K562 (cell line): ENCODE data around the gene LRRC1. TPM values are rescaled to one million over a fixed set of nuclear protein-coding genes. Genes with fewer than 3 reads are reported as not detected.

Experiments
- MTF1 ChIP-seq: fragments of 250-450 bp; sonication (Bioruptor Pico); IDR thresholded peaks from 2 replicates; pipeline ENCODE4 v1.9.0; 2021; ENCODE audit warnings: moderate library complexity, mild to moderate bottlenecking, inconsistent platforms, borderline replicate concordance
- NFE2L1 ChIP-seq: fragments of 450-650 bp; IDR thresholded peaks from 2 replicates; pipeline ENCODE4 v1.6.1; 2016; ENCODE audit warnings: missing genetic modification characterization, low read depth, mild to moderate bottlenecking, missing compliant biosample characterization, moderate library complexity, borderline replicate concordance
- POLR2AphosphoS2 ChIP-seq: IDR thresholded peaks from 2 replicates; pipeline ENCODE4 v1.6.1; 2012; ENCODE audit warnings: low read length, improper control_type of control experiment
- SLC30A9 ChIP-seq: fragments of 250-450 bp; sonication (Bioruptor Pico); IDR thresholded peaks from 2 replicates; pipeline ENCODE4 v1.8.0; 2022; ENCODE audit warnings: mild to moderate bottlenecking, moderate library complexity
- SREBF1 ChIP-seq: fragments of 150-350 bp; IDR thresholded peaks from 2 replicates; pipeline ENCODE4 v1.6.1; 2014; ENCODE audit warnings: antibody characterized with exemption, low read depth, low read length, borderline replicate concordance
- TAF15 ChIP-seq: fragments of 200-400 bp; formaldehyde crosslinking; IDR thresholded peaks from 2 replicates; pipeline ENCODE4 v1.6.1; 2017; ENCODE audit warnings: mild to moderate bottlenecking, low read depth, low read length, moderate library complexity
- TSC22D4 ChIP-seq: fragments of 450-650 bp; IDR thresholded peaks from 2 replicates; pipeline ENCODE4 v1.6.1; 2016; ENCODE audit warnings: missing genetic modification characterization, missing biosample characterization, control low read depth
- ZFP1 ChIP-seq: fragments of 450-650 bp; formaldehyde crosslinking; IDR thresholded peaks from 2 replicates; pipeline ENCODE4 v1.4.0; 2020; ENCODE audit warnings: mild to moderate bottlenecking, mixed read lengths
- polyA plus RNA-seq, 8 experiments: library from polyadenylated mRNA; depleted of rRNA in 4 of 8; stranded (reverse) in 5 of 8; unstranded in 3 of 8; fragments of >200 nt; fragmentation: Nextera tagmentation in 2 of 8; fragmentation: Illumina TruSeq in 1 of 8; extraction: Ambion mirVana in 2 of 8; extraction: Trizol in 1 of 8; gene quantifications; 2 replicates each; pipeline versions ENCODE4 v1.2.1 to v1.2.3, GENCODE V29; 2011 to 2014; ENCODE audit warnings: inconsistent platforms in 1 of 8, missing spikeins in 1 of 8
- total RNA-seq, 7 experiments: library from RNA; depleted of rRNA in 6 of 7; stranded (reverse); fragments of >200 nt in 6 of 7; fragmentation: Illumina TruSeq in 2 of 7; extraction: Trizol in 2 of 7; gene quantifications; 2 replicates each; pipeline versions ENCODE4 v1.2.1 to v1.2.3, GENCODE V29; 2011 to 2021; ENCODE audit warnings: low replicate concordance in 1 of 7
- TF ChIP-seq, protein P1 (sequence below): fragments of 450-650 bp; formaldehyde crosslinking; IDR thresholded peaks from 2 replicates; pipeline ENCODE4 v1.4.0; 2020; ENCODE audit warnings: mild to moderate bottlenecking, mixed read lengths
- TF ChIP-seq, protein P2 (sequence below): fragments of 450-650 bp; IDR thresholded peaks from 2 replicates; pipeline ENCODE4 v1.6.1; 2018; ENCODE audit not compliant: partially characterized antibody

The LRRC1 gene
- total and polyA plus RNA-seq, 9 of the 15 experiments (the other 6 are each of a cell fraction or from before 2014, with no cell fraction given), result not detected

DNA sequence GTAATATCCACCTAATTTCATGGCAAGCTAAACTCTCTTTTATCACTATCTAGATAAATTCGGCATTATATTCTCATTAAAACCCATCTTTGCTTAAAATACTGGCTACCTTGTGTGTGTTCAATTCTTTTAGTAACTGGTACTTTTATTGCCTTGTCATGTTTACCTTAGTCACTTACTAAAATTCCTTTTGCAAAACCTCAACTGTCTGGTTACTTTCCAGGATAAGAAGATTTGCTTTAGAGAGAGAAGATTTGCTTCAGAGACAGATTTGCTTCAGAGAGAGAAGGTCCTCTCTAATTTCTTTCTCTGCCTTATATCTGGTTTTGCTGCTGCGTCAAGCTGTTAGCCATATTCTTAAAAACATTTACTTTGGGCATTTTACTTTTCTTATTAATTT lies 164.9 kb downstream of the LRRC1 start (continued):
- TF ChIP-seq, protein P1, sequence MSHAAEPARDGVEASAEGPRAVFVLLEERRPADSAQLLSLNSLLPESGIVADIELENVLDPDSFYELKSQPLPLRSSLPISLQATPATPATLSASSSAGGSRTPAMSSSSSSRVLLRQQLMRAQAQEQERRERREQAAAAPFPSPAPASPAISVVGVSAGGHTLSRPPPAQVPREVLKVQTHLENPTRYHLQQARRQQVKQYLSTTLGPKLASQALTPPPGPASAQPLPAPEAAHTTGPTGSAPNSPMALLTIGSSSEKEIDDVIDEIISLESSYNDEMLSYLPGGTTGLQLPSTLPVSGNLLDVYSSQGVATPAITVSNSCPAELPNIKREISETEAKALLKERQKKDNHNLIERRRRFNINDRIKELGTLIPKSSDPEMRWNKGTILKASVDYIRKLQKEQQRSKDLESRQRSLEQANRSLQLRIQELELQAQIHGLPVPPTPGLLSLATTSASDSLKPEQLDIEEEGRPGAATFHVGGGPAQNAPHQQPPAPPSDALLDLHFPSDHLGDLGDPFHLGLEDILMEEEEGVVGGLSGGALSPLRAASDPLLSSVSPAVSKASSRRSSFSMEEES (CRISPR knock-in tag), result no peak
- TF ChIP-seq NFE2L1 (tag) (no peak), TSC22D4 (tag) (no peak), ZFP1 (CRISPR knock-in tag) (no peak), SLC30A9 (no peak), POLR2AphosphoS2 (no peak), MTF1 (CRISPR knock-in tag) (no peak), SREBF1 (no peak), TAF15 (no peak)
- TF ChIP-seq, protein P2, sequence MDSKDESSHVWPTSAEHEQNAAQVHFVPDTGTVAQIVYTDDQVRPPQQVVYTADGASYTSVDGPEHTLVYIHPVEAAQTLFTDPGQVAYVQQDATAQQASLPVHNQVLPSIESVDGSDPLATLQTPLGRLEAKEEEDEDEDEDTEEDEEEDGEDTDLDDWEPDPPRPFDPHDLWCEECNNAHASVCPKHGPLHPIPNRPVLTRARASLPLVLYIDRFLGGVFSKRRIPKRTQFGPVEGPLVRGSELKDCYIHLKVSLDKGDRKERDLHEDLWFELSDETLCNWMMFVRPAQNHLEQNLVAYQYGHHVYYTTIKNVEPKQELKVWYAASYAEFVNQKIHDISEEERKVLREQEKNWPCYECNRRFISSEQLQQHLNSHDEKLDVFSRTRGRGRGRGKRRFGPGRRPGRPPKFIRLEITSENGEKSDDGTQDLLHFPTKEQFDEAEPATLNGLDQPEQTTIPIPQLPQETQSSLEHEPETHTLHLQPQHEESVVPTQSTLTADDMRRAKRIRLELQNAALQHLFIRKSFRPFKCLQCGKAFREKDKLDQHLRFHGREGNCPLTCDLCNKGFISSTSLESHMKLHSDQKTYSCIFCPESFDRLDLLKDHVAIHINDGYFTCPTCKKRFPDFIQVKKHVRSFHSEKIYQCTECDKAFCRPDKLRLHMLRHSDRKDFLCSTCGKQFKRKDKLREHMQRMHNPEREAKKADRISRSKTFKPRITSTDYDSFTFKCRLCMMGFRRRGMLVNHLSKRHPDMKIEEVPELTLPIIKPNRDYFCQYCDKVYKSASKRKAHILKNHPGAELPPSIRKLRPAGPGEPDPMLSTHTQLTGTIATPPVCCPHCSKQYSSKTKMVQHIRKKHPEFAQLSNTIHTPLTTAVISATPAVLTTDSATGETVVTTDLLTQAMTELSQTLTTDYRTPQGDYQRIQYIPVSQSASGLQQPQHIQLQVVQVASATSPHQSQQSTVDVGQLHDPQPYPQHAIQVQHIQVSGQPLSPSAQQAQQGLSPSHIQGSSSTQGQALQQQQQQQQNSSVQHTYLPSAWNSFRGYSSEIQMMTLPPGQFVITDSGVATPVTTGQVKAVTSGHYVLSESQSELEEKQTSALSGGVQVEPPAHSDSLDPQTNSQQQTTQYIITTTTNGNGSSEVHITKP, result no peak
- TF ChIP-seq, all 486 proteins: peak for 0
